Panc1 (cell line): ENCODE results near the gene IL36G. TPM values are rescaled to one million over a fixed set of nuclear protein-coding genes. Genes with fewer than 3 reads are reported as not detected.

Experiments
- ATAC-seq: fragments of 200-7000 bp; cut with Tn5 transposase; 2 replicates; pipeline ENCODE4 v1.9.1; 2020; ENCODE audit warnings: mild to moderate bottlenecking, moderate library complexity
- BruUV-seq: library from RNA; stranded (reverse); fragments of 400-500 nt; replicated peaks from 2 replicates; lab custom pipeline; 2021; lab: Mats Ljungman, UMichigan
- CTCF ChIA-PET: fragments of 300-600 bp; sonication (Branson Sonifier 250); formaldehyde crosslinking; loops from one replicate; lab custom pipeline; 2022; ENCODE audit warnings: antibody characterized with exemption; lab: Charles Lee
- POLR2A ChIA-PET: fragments of 300-600 bp; sonication (Branson Sonifier 250); formaldehyde crosslinking; loops from one replicate; lab custom pipeline; 2022; ENCODE audit warnings: antibody characterized with exemption; lab: Charles Lee
- DNase-seq: peaks from one replicate; pipeline ENCODE4 v3.0.0-alpha.2; 2010; ENCODE audit warnings: low read depth, low spot score
- H3K27ac ChIP-seq: 2 replicates; pipeline ENCODE4 v1.5.1; 2011; ENCODE audit warnings: mild to moderate bottlenecking, low read length, inconsistent platforms
- H3K27me3 ChIP-seq: fragments of 200-500 bp; sonication (Bioruptor generic); 2 replicates; pipeline ENCODE4 v1.6.0; 2014; ENCODE audit warnings: low read length, inconsistent platforms; ENCODE audit not compliant: control insufficient read depth, insufficient read depth
- H3K36me3 ChIP-seq: fragments of 200-500 bp; sonication (Bioruptor generic); 2 replicates; pipeline ENCODE4 v1.5.1; 2014; ENCODE audit warnings: inconsistent platforms, mild to moderate bottlenecking, low read length, moderate library complexity; ENCODE audit not compliant: control insufficient read depth, insufficient read depth
- H3K4me1 ChIP-seq: 2 replicates; pipeline ENCODE4 v1.5.1; 2011; ENCODE audit warnings: inconsistent platforms, mild to moderate bottlenecking, low read length, moderate library complexity; ENCODE audit not compliant: control insufficient read depth, insufficient read depth
- H3K4me3 ChIP-seq, 2 experiments: 2 replicates each; pipeline ENCODE4 v1.5.1; 2011 to 2012; ENCODE audit warnings: low read depth in 2 of 2, low read length in 2 of 2, mild to moderate bottlenecking in 2 of 2, inconsistent platforms in 1 of 2, moderate library complexity in 1 of 2
- H3K9me3 ChIP-seq: fragments of 200-500 bp; sonication (Bioruptor generic); 2 replicates; pipeline ENCODE4 v1.5.1; 2014; ENCODE audit warnings: low read depth, mild to moderate bottlenecking, inconsistent platforms, low read length, moderate library complexity; ENCODE audit not compliant: control insufficient read depth, insufficient read depth
- CTCF ChIP-seq: fragments of 450-650 bp; IDR thresholded peaks from 2 replicates; pipeline ENCODE4 v1.5.1; 2017; ENCODE audit warnings: mild to moderate bottlenecking
- POLR2AphosphoS5 ChIP-seq: IDR thresholded peaks from 2 replicates; pipeline ENCODE4 v1.6.1; 2012; ENCODE audit warnings: mild to moderate bottlenecking, low read depth, low read length, moderate library complexity
- REST ChIP-seq, 2 experiments: IDR thresholded peaks; 2 replicates each; pipeline ENCODE4 v1.6.1; 2011 to 2012; ENCODE audit warnings: low read depth in 2 of 2, control low read depth in 1 of 2, low read length in 1 of 2, mild to moderate bottlenecking in 1 of 2, moderate library complexity in 1 of 2; ENCODE audit not compliant: insufficient read depth in 1 of 2
- SIN3A ChIP-seq: IDR thresholded peaks from 2 replicates; pipeline ENCODE4 v1.6.1; 2012; ENCODE audit warnings: low read depth, mild to moderate bottlenecking, low read length, moderate library complexity, borderline replicate concordance; ENCODE audit not compliant: insufficient read depth
- TCF7L2 ChIP-seq: IDR thresholded peaks from 2 replicates; pipeline ENCODE4 v1.6.1; 2011; ENCODE audit warnings: mild to moderate bottlenecking, low read depth, low read length, inconsistent platforms
- in situ Hi-C: cut with HindIII; loops from 2 replicates; pipeline ENCODE4 v1.10.0; 2016; ENCODE audit warnings: low sequenced_read_pairs, low pct_unique_long_range_greater_than_20kb
- intact Hi-C: fragments of 100-400 bp; cut with micrococcal nuclease; formaldehyde crosslinking; loops from one replicate; pipeline ENCODE4 v1.10.0; 2022; ENCODE audit not compliant: unreplicated experiment
- total RNA-seq: library from RNA; stranded (reverse); gene quantifications from one replicate; pipeline ENCODE4 v1.2.1, GENCODE V29; 2021; ENCODE audit not compliant: unreplicated experiment

IL36G gene
- total RNA-seq, 1 experiment from 2014 or later, result not detected

GRCh38 chr2:112944971-112945370, 32.8 kb upstream of the IL36G start:
- no peak overlapping the region for H3K27ac ChIP-seq
- CTCF ChIA-PET, result no interaction called here
- intact Hi-C loops, result no loop called here
- peaks cover 7% of the 10 kb centered on the region; the same call in 1 of the 2 replicates for H3K27me3 ChIP-seq
- H3K9me3 ChIP-seq, result no peaks in the 10 kb centered on the region
- no peak for ATAC-seq
- in situ Hi-C loops, result no loop called here
- DNase-seq, result no peak
- no TSS peak for BruUV-seq
- H3K4me3 ChIP-seq, result no peak overlapping the region
- POLR2A ChIA-PET, result interaction anchor here (0.7 kb wide), 1 partner anchor 327 kb away, joined by 5 read pairs; no protein-coding TSS in a partner anchor
- H3K4me1 ChIP-seq, result no peaks in the 10 kb centered on the region
- no peaks in the 10 kb centered on the region for H3K36me3 ChIP-seq
- TF ChIP-seq TCF7L2 (no peak), POLR2AphosphoS5 (no peak)

GRCh38 chr2:112946086-112946485, 31.7 kb upstream of the IL36G start:
- peaks cover 4% of the 10 kb centered on the region; the same call in 1 of the 2 replicates for H3K27me3 ChIP-seq
- intact Hi-C loops, result no loop called here
- H3K36me3 ChIP-seq, result no peaks in the 10 kb centered on the region
- no peak overlapping the region for H3K4me3 ChIP-seq
- no peak overlapping the region for H3K27ac ChIP-seq
- no peak for DNase-seq
- POLR2A ChIA-PET, result interaction anchor here (0.5 kb wide), 1 partner anchor 197 kb away, joined by 4 read pairs; no protein-coding TSS in a partner anchor
- no peak for TF ChIP-seq SIN3A
- TF ChIP-seq POLR2AphosphoS5, result no peak
- TF ChIP-seq REST (IDR thresholded peaks at IDR 0.05; ENCODE audit: insufficient read depth in 1 of 2, low read depth in 2 of 2, low read length in 1 of 2), result no peak
- no peak for TF ChIP-seq CTCF
- no peak for TF ChIP-seq TCF7L2
- no peak for ATAC-seq
- CTCF ChIA-PET, result interaction anchor here (0.6 kb wide), 1 partner anchor 198 kb away, joined by 7 read pairs; no protein-coding TSS in a partner anchor
- no peaks in the 10 kb centered on the region for H3K9me3 ChIP-seq
- H3K4me1 ChIP-seq, result no peaks in the 10 kb centered on the region
- in situ Hi-C loops, result no loop called here
- BruUV-seq, result no TSS peak

DNA sequence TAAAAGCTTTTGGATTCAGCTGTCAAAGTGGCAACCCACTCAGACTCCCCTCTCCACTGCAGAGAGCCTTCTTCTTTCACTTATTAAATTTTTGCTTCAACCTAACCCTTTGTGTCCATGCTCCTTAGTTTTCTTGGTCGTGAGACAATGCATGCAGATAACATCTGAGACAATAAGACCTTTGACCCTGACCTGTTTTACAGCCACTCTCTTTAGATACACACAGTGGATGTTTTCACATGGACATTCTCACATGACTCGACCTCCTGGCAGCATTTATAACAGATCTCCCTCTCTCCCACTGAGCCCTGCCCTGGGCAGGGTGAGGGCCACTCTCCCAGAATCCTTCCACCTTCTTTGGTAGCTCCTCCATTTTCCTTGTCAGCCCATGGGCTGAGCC, 30.4 kb upstream of the IL36G start:
- intact Hi-C loops, result no loop called here
- DNase-seq, result no peak
- Histone ChIP-seq H3K36me3 (no peaks in the 10 kb centered on the region), H3K27me3 (0 out of 2 replicates have a peak, but pooled peaks cover 4% of the 10 kb centered on the region), H3K4me3 (no peak overlapping the region), H3K27ac (no peak overlapping the region), H3K9me3 (no peaks in the 10 kb centered on the region), H3K4me1 (no peaks in the 10 kb centered on the region)
- ATAC-seq, result no peak
- TF ChIP-seq SIN3A (no peak), TCF7L2 (no peak)
- POLR2A ChIA-PET, result no interaction called here
- CTCF ChIA-PET, result no interaction called here
- no TSS peak for BruUV-seq
- in situ Hi-C loops, result no loop called here
